ENCODE measurements around the gene TMEM52.

DNA sequence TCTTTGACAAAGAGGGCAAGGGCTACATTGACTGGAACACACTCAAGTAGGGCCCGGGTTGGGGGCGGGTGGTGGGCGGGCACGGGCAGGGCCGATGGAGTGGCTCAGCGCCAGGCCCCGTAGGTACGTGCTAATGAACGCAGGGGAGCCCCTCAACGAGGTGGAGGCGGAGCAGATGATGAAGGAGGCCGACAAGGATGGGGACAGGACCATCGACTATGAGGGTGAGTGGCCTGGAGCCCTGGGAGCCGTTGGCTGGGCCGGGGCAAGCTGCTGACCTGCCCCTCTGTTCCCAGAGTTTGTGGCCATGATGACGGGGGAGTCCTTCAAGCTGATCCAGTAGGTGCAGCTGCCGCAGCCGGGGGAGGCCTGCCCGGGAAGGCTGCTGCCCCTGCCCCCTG lies 2.2 kb downstream of the TMEM52 start:
- TF ChIP-seq CTCF (IDR thresholded peaks at IDR 0.05; ENCODE audit: extremely low read depth in 1 of 2, insufficient read depth in 1 of 2, low read depth in 1 of 2, low read length in 2 of 2): no peak
- TF ChIP-seq EZH2 (IDR thresholded peaks at IDR 0.05; ENCODE audit: borderline replicate concordance, low read depth, low read length, severe bottlenecking): no peak
- TF ChIP-seq FOS (IDR thresholded peaks at IDR 0.05; ENCODE audit: borderline replicate concordance, insufficient read depth, low read length): no peak
- TF ChIP-seq POLR2AphosphoS5 (IDR thresholded peaks at IDR 0.05; ENCODE audit: insufficient read depth, low read depth, low read length): no peak
